Stimulated activated effector memory CD8-positive, alpha-beta T cell treated with anti-CD3 and anti-CD28 coated beads, Interleukin-12 subunit alpha, Interleukin-12 subunit beta, amount 100 ng/mL, for 72 hours (primary cell): ENCODE measurements around the gene POLRMT.

ENCODE experiments used
- ATAC-seq: fragments of 150-1000 bp; cut with Tn5 transposase; 2 replicates; pipeline ENCODE4 v1.10.0; 2021
- DNase-seq, 2 donors: peaks; one replicate each; pipeline ENCODE4 v3.0.0; 2021 to 2022; ENCODE audit warnings: low spot score in 2 of 2
- H3K27ac Mint-ChIP-seq: one replicate; pipeline ENCODE4 v1.8.0; 2022; ENCODE audit warnings: mild to moderate bottlenecking, mixed read lengths
- H3K36me3 Mint-ChIP-seq: one replicate; pipeline ENCODE4 v1.8.0; 2022; ENCODE audit warnings: mild to moderate bottlenecking, mixed read lengths
- H3K4me1 Mint-ChIP-seq: one replicate; pipeline ENCODE4 v1.8.0; 2022; ENCODE audit warnings: mixed read lengths
- H3K4me3 Mint-ChIP-seq: one replicate; pipeline ENCODE4 v1.8.0; 2022; ENCODE audit warnings: mild to moderate bottlenecking, mixed read lengths
- H3K9me3 Mint-ChIP-seq: one replicate; pipeline ENCODE4 v1.8.0; 2022; ENCODE audit warnings: mixed read lengths

Gene POLRMT

GRCh38 chr19:579111-579841 lies 54.1 kb downstream of the POLRMT start:
- H3K4me1 Mint-ChIP-seq = peaks cover 31% of the 10 kb centered on the region
- H3K9me3 Mint-ChIP-seq = no peaks in the 10 kb centered on the region
- no peak overlapping the region for H3K4me3 Mint-ChIP-seq
- DNase-seq (no peak), ATAC-seq (no peak)
- no peak overlapping the region for H3K27ac Mint-ChIP-seq
- peaks cover 26% of the 10 kb centered on the region for H3K36me3 Mint-ChIP-seq

- ATAC-seq (no peak), DNase-seq (no peak)
- Mint-ChIP-seq H3K4me3 (no peak overlapping the region), H3K9me3 (no peaks in the 10 kb centered on the region), H3K36me3 (peaks cover 16% of the 10 kb centered on the region), H3K27ac (no peak overlapping the region), H3K4me1 (peaks cover 33% of the 10 kb centered on the region)
Measured at GRCh38 chr19:577439-578392, 55.6 kb downstream of the POLRMT start.

GRCh38 chr19:576768-577438 lies 56.4 kb downstream of the POLRMT start:
- Mint-ChIP-seq H3K4me3 (no peak overlapping the region), H3K9me3 (no peaks in the 10 kb centered on the region), H3K36me3 (peaks cover 18% of the 10 kb centered on the region), H3K27ac (no peak overlapping the region), H3K4me1 (peaks cover 37% of the 10 kb centered on the region)
- DNase-seq (no peak), ATAC-seq (no peak)

GRCh38 chr19:575527-576506 lies 57.5 kb downstream of the POLRMT start:
- peak overlapping the region; percentile 98 for H3K4me3 Mint-ChIP-seq

GRCh38 chr19:574658-575526 lies 58.4 kb downstream of the POLRMT start:
- Mint-ChIP-seq H3K9me3 (no peaks in the 10 kb centered on the region), H3K27ac (peak overlapping the region; percentile 40), H3K4me3 (peak overlapping the region; percentile 98), H3K4me1 (peaks cover 48% of the 10 kb centered on the region), H3K36me3 (peaks cover 28% of the 10 kb centered on the region)
- DNase-seq = no peak
- ATAC-seq = no peak

More at GRCh38 chr19:575527-576506, 57.5 kb downstream of the POLRMT start:
- Mint-ChIP-seq H3K27ac (no peak overlapping the region), H3K36me3 (peaks cover 29% of the 10 kb centered on the region), H3K4me1 (peaks cover 46% of the 10 kb centered on the region), H3K9me3 (no peaks in the 10 kb centered on the region)
- ATAC-seq (no peak), DNase-seq (no peak)

- DNase-seq = no peak
- Mint-ChIP-seq H3K36me3 (peaks cover 29% of the 10 kb centered on the region), H3K4me3 (peak overlapping the region; percentile 98), H3K9me3 (no peaks in the 10 kb centered on the region), H3K27ac (peak overlapping the region; percentile 96), H3K4me1 (peaks cover 48% of the 10 kb centered on the region)
- ATAC-seq = no peak
Measured at GRCh38 chr19:573519-573825, 59.9 kb downstream of the POLRMT start.

- Mint-ChIP-seq H3K27ac (peak overlapping the region; percentile 96), H3K9me3 (no peaks in the 10 kb centered on the region), H3K36me3 (peaks cover 29% of the 10 kb centered on the region), H3K4me3 (peak overlapping the region; percentile 98), H3K4me1 (peaks cover 48% of the 10 kb centered on the region)
- DNase-seq (peak in 1 of 2 donors; percentile 71), ATAC-seq (no peak)
Measured at GRCh38 chr19:572743-573518, 60.4 kb downstream of the POLRMT start.

- DNase-seq (peak; percentile 96 to 99), ATAC-seq (peak; percentile 90)
- H3K27ac Mint-ChIP-seq = peak within 1 kb of the TSS; percentile 96
- H3K9me3 Mint-ChIP-seq = no peaks in the 10 kb centered on the region
- H3K36me3 Mint-ChIP-seq = peaks cover 33% of the 10 kb centered on the region
- peak within 1 kb of the TSS; percentile 98 for H3K4me3 Mint-ChIP-seq
- H3K4me1 Mint-ChIP-seq = peaks cover 48% of the 10 kb centered on the region
Measured at GRCh38 chr19:572140-572742, 61.1 kb downstream of the POLRMT start, which contains the start of gene BSG. TSS of gene BSG (plus strand) at chr19:572596. CDS start at chr19:572635, 39 bp downstream.

GRCh38 chr19:571566-571974 lies 61.8 kb downstream of the POLRMT start:
- Mint-ChIP-seq H3K4me1 (peaks cover 43% of the 10 kb centered on the region), H3K27ac (peak overlapping the region; percentile 96), H3K4me3 (peak overlapping the region; percentile 98), H3K36me3 (peaks cover 34% of the 10 kb centered on the region), H3K9me3 (no peaks in the 10 kb centered on the region)
- ATAC-seq (no peak), DNase-seq (no peak)

- peaks cover 38% of the 10 kb centered on the region for H3K4me1 Mint-ChIP-seq
- DNase-seq (peak; percentile 36 to 82), ATAC-seq (peak; percentile 22)
- peak overlapping the region; percentile 96 for H3K27ac Mint-ChIP-seq
- H3K36me3 Mint-ChIP-seq = peaks cover 34% of the 10 kb centered on the region
- no peaks in the 10 kb centered on the region for H3K9me3 Mint-ChIP-seq
- H3K4me3 Mint-ChIP-seq = peak overlapping the region; percentile 98
Measured at GRCh38 chr19:570937-571565, 62.3 kb downstream of the POLRMT start.

GRCh38 chr19:570251-570686 lies 63.1 kb downstream of the POLRMT start:
- H3K27ac Mint-ChIP-seq = peak overlapping the region; percentile 96
- H3K4me3 Mint-ChIP-seq = peak overlapping the region; percentile 98
- DNase-seq (no peak), ATAC-seq (no peak)
- H3K9me3 Mint-ChIP-seq = no peaks in the 10 kb centered on the region
- peaks cover 31% of the 10 kb centered on the region for H3K4me1 Mint-ChIP-seq
- H3K36me3 Mint-ChIP-seq = peaks cover 34% of the 10 kb centered on the region

GRCh38 chr19:567296-567900 lies 65.9 kb downstream of the POLRMT start:
- no peaks in the 10 kb centered on the region for H3K9me3 Mint-ChIP-seq
- no peak overlapping the region for H3K4me3 Mint-ChIP-seq
- H3K36me3 Mint-ChIP-seq = peaks cover 31% of the 10 kb centered on the region
- ATAC-seq (no peak), DNase-seq (no peak)
- peaks cover 15% of the 10 kb centered on the region for H3K4me1 Mint-ChIP-seq
- no peak overlapping the region for H3K27ac Mint-ChIP-seq
